GM21381 (cell line): Measurements from ENCODE around the gene EPN2.

ENCODE experiments used
- ATAC-seq: cut with Tn5 transposase; IDR thresholded peaks from one replicate; pipeline ENCODE4 v1.9.1; 2021; ENCODE audit warnings: mild to moderate bottlenecking, moderate library complexity; ENCODE audit not compliant: unreplicated experiment

Gene EPN2

GRCh38 chr17:19308398-19308797, 71.2 kb downstream of the EPN2 start:
- no peak for ATAC-seq

GRCh38 chr17:19309701-19310100, 72.5 kb downstream of the EPN2 start:
- ATAC-seq = no peak

GRCh38 chr17:19310151-19310550, 73.0 kb downstream of the EPN2 start:
- ATAC-seq = no peak

GRCh38 chr17:19311016-19311415, 73.8 kb downstream of the EPN2 start:
- ATAC-seq = no peak

- ATAC-seq = no peak
Measured at GRCh38 chr17:19311421-19312215, 74.5 kb downstream of the EPN2 start.

GRCh38 chr17:19312406-19312805, 75.2 kb downstream of the EPN2 start:
- ATAC-seq = no peak

GRCh38 chr17:19313066-19313745, 76.0 kb downstream of the EPN2 start:
- ATAC-seq = no peak

- ATAC-seq = no peak
Measured at GRCh38 chr17:19313746-19314651, 76.8 kb downstream of the EPN2 start.

- ATAC-seq = no peak
Measured at GRCh38 chr17:19315104-19315503, 77.9 kb downstream of the EPN2 start.

GRCh38 chr17:19316761-19317358, 79.7 kb downstream of the EPN2 start:
- ATAC-seq = no peak

- ATAC-seq = no peak
Measured at GRCh38 chr17:19317359-19318095, 80.4 kb downstream of the EPN2 start.

GRCh38 chr17:19318611-19319010, 81.4 kb downstream of the EPN2 start:
- no peak for ATAC-seq

GRCh38 chr17:19319771-19320505, 82.8 kb downstream of the EPN2 start:
- ATAC-seq = no peak

GRCh38 chr17:19320876-19321275, 83.7 kb downstream of the EPN2 start:
- no peak for ATAC-seq

GRCh38 chr17:19321481-19322128, 84.4 kb downstream of the EPN2 start:
- no peak for ATAC-seq

- ATAC-seq = no peak
Measured at GRCh38 chr17:19322129-19322505, 85.0 kb downstream of the EPN2 start.

GRCh38 chr17:19322861-19323260, 85.7 kb downstream of the EPN2 start:
- no peak for ATAC-seq

GRCh38 chr17:19325542-19325941, 88.4 kb downstream of the EPN2 start:
- no peak for ATAC-seq
